C4-2B (cell line): ENCODE results near the gene ATP5MC3.

Experiments used
- ZFX ChIP-seq: fragments of 450-650 bp; IDR thresholded peaks from 2 replicates; pipeline ENCODE4 v1.6.1; 2017
- TF ChIP-seq, protein P1 (sequence below): fragments of 450-650 bp; conservative IDR thresholded peaks from 2 replicates; pipeline ENCODE4 v1.5.1; 2017; ENCODE audit warnings: mild to moderate bottlenecking

DNA sequence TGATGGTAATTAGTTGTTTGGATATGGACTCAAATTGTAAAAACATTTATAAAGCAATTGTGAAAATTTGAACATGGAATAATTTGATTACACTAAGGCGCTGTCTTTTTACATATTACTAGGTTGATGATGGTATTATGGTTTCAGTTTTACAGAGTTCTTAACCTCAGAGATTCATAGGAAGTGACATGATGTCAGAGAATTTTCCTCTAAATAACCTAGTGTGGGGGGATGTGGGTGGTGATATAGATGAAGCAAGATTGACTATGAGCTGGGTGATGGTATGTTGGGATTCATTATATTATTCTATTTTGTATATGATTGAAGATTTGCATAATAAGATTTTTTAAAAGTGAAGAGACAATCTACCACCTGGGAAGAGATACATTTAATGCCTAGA is 45.9 kb upstream of the ATP5MC3 start:
- TF ChIP-seq, protein P1, sequence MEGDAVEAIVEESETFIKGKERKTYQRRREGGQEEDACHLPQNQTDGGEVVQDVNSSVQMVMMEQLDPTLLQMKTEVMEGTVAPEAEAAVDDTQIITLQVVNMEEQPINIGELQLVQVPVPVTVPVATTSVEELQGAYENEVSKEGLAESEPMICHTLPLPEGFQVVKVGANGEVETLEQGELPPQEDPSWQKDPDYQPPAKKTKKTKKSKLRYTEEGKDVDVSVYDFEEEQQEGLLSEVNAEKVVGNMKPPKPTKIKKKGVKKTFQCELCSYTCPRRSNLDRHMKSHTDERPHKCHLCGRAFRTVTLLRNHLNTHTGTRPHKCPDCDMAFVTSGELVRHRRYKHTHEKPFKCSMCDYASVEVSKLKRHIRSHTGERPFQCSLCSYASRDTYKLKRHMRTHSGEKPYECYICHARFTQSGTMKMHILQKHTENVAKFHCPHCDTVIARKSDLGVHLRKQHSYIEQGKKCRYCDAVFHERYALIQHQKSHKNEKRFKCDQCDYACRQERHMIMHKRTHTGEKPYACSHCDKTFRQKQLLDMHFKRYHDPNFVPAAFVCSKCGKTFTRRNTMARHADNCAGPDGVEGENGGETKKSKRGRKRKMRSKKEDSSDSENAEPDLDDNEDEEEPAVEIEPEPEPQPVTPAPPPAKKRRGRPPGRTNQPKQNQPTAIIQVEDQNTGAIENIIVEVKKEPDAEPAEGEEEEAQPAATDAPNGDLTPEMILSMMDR: no peak
- TF ChIP-seq ZFX: no peak
